Stimulated activated CD4-positive, alpha-beta T cell treated with anti-CD3 and anti-CD28 coated beads, Interleukin-1b, Interleukin-23, amount 100 ng/mL, for 48 hours (primary cell): ENCODE results near the gene CTIF.
"Not testable (repeated sequence)": the region's sequence is repeated elsewhere in the genome, so short reads cannot be mapped to it uniquely, and the experiment has no call there.

Source experiments
- DNase-seq: peaks from one replicate; pipeline ENCODE4 v3.0.0-alpha.2; 2020

Gene CTIF

DNA sequence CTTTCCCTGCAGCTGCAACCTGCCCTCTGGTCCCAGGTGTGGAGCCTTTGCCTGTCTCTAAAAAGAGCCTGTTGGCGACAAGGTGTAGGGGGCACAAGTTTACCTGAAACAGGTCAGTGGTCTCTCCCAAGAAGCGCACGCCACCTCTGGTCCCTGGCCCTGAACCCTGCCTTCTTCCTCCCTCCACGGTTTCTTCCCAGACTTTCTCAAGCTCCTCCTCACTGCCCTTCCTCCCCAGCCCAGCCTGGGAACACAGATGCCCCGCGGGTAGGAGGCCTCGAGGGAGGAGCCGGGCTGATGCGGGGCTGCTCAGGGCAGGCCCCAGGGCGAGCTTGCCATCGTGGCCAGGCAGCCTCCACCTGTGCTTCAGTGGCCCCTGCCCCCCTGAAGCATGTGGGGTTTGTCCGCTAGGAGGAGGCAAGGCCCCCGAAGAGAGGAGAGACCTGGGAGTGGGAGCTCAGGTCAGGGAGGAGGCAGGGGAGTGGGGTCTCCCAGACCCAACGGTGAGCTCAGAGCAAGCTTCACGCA is 322.4 kb downstream of the CTIF start:
- no peak for DNase-seq

- no peak for DNase-seq
Measured at GRCh38 chr18:48862132-48862531, 323.3 kb downstream of the CTIF start.

DNA sequence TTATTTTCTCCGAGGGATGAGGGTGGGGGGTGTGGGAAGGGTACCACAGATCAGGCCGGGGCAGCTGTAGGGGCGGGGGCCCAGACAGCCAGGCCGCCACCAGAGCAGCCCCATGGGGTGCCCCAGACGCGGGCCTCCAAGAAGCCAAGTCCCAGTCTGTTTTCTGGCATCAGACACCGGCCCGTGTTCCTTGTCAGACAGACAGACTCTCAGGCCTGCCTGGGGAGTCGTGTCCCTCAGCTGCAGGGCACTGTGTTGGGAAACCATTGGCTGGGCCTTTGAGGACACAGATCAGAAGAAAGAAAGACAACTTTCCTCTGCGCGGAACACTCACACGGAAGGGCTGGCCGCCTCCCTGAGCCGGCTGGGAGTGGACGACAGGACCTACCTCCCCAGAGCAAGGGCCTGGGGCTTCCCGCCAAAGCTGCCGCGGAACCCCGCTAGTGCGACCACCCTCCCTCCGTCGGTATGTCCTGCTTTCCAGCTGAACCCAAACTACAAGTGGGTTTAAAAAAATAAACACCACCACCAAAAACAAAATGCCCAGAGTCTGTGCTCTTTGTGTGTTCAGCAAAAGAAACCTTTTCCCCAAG is 323.9 kb downstream of the CTIF start:
- no peak for DNase-seq

- no peak for DNase-seq
Measured at GRCh38 chr18:48863432-48864065, 324.7 kb downstream of the CTIF start.

GRCh38 chr18:48864876-48865275 is 326.0 kb downstream of the CTIF start:
- no peak for DNase-seq

GRCh38 chr18:48866028-48866733 is 327.4 kb downstream of the CTIF start:
- DNase-seq: no peak

- no peak for DNase-seq
Measured at GRCh38 chr18:48866856-48867255, 328.0 kb downstream of the CTIF start.

GRCh38 chr18:48867978-48868377 is 329.1 kb downstream of the CTIF start:
- no peak for DNase-seq

GRCh38 chr18:48868468-48869466 is 329.9 kb downstream of the CTIF start:
- peak; percentile 74 for DNase-seq

- DNase-seq: no peak
Measured at GRCh38 chr18:48869591-48869990, 330.8 kb downstream of the CTIF start.

- not testable (repeated sequence) for DNase-seq
Measured at GRCh38 chr18:48870926-48871325, 332.1 kb downstream of the CTIF start.

GRCh38 chr18:48871391-48872166 is 332.7 kb downstream of the CTIF start:
- no peak for DNase-seq

GRCh38 chr18:48872234-48873145 is 333.7 kb downstream of the CTIF start:
- DNase-seq: no peak

GRCh38 chr18:48874233-48874632 is 335.4 kb downstream of the CTIF start:
- DNase-seq: no peak

- no peak for DNase-seq
Measured at GRCh38 chr18:48874701-48875162, 335.9 kb downstream of the CTIF start.

- DNase-seq: no peak
Measured at GRCh38 chr18:48875314-48875941, 336.6 kb downstream of the CTIF start.

DNA sequence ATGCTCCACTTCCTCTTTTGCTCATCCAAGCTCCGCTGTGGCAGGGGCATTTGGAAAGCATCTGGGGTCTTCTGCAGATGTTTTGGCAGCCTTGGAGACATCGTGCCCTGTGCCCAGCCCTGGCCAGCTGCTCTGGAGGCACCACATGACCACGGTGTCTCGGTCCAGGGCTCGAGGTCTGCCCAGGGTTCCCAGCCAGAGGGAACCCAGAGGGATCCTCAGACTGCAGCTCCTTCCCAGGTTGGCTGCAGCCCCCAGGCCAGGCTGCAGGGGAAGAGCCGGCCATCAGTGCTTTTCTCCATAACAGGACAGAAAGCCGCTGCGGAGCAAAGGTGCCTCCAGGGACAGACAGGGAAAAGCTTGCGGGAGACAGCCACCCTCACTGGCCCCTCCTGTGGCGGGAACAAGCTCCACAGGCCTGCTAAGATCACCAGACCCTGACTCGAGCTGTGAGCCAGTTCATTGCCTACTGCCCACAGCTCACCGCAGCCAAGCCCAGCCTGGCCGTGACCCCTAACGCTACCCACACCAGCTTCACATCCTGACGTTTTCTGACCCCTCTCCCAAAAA is 337.2 kb downstream of the CTIF start:
- DNase-seq: no peak

DNA sequence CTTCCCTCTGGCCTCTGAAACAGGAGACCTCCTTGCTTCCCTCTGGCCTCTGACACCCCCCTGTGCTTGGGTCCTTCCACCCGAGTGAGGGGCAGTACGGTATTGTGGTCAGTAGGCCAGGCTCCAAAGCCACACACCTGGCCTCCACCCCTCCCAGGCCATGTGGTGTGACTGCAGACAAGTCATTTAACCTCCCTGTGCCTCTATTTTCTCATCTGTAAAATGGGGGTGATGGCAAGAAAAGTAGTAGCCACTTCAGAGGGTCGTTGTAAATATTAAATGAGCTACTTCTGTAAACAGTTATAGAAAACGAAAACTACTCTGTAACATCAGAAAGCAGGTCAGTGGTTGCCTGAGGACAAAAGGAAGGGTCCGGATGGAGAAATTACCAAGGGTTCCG is 337.8 kb downstream of the CTIF start:
- no peak for DNase-seq

DNA sequence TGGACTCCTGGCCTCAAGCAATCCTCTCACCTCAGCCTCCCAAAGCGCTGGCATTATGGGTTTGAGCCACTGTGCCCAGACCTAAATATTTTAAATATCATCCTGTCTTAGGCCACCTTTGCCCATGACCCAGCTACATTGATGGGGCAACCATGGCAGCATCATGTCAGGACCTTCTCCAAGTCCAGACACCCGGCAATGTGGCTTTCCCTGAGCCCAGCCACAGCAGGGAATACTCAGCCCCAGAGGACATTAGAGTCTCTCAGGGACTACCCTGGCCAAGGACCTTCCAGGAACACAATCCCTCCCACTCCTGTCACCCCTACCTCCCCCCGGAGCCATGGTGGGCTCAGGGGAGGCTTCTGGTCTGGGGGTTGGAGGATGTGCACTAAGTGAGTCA is 339.1 kb downstream of the CTIF start:
- DNase-seq: no peak

GRCh38 chr18:48878471-48878870 is 339.6 kb downstream of the CTIF start:
- DNase-seq: no peak
